HuH-7.5 (cell line): ENCODE measurements around the gene STK33.

Experiments used
- DNase-seq: peaks from one replicate; pipeline ENCODE4 v3.0.0; 2011; ENCODE audit warnings: low spot score

STK33 gene

GRCh38 chr11:8593935-8594909 lies at the start of gene STK33:
Gene STK33, minus strand, starts transcription at chr11:8594228. Its CDS starts 119,323 bp downstream, at chr11:8474905.
- DNase-seq: no peak

GRCh38 chr11:8642196-8642841 lies 48.3 kb upstream of the STK33 start:
- DNase-seq: no peak

- DNase-seq: no peak
Measured at GRCh38 chr11:8641332-8641731, 47.3 kb upstream of the STK33 start.

GRCh38 chr11:8640267-8640906 lies 46.4 kb upstream of the STK33 start:
- no peak for DNase-seq

GRCh38 chr11:8639655-8640054 lies 45.6 kb upstream of the STK33 start:
- no peak for DNase-seq

- no peak for DNase-seq
Measured at GRCh38 chr11:8638300-8638699, 44.3 kb upstream of the STK33 start.

GRCh38 chr11:8636127-8636526 lies 42.1 kb upstream of the STK33 start:
- no peak for DNase-seq

GRCh38 chr11:8634498-8634897 lies 40.5 kb upstream of the STK33 start:
- DNase-seq: no peak

- no peak for DNase-seq
Measured at GRCh38 chr11:8631395-8632118, 37.5 kb upstream of the STK33 start.

GRCh38 chr11:8624698-8625097 lies 30.7 kb upstream of the STK33 start:
- no peak for DNase-seq

- no peak for DNase-seq
Measured at GRCh38 chr11:8621147-8621546, 27.1 kb upstream of the STK33 start.

GRCh38 chr11:8617063-8617462 lies 23.0 kb upstream of the STK33 start:
- no peak for DNase-seq

GRCh38 chr11:8615291-8616032 lies 21.4 kb upstream of the STK33 start:
- DNase-seq: no peak

GRCh38 chr11:8614497-8614896 lies 20.5 kb upstream of the STK33 start:
- DNase-seq: no peak

GRCh38 chr11:8613036-8613435 lies 19.0 kb upstream of the STK33 start:
- DNase-seq: no peak

GRCh38 chr11:8612522-8612921 lies 18.5 kb upstream of the STK33 start:
- no peak for DNase-seq

GRCh38 chr11:8610532-8611116 lies 16.6 kb upstream of the STK33 start:
- DNase-seq: no peak

- DNase-seq: no peak
Measured at GRCh38 chr11:8608652-8609051, 14.6 kb upstream of the STK33 start.

- DNase-seq: no peak
Measured at GRCh38 chr11:8605971-8606563, 12.0 kb upstream of the STK33 start.

GRCh38 chr11:8604078-8604723 lies 10.2 kb upstream of the STK33 start:
- DNase-seq: peak; percentile 35
